NCI-H1092 treated with DMSO at 0.1 percent for 48 hours (cell line): ENCODE measurements around the gene NPRL2.

Experiments
- DNase-seq: peaks from one replicate; lab custom pipeline; 2025; lab: John Stamatoyannopoulos, UW

The NPRL2 gene

DNA sequence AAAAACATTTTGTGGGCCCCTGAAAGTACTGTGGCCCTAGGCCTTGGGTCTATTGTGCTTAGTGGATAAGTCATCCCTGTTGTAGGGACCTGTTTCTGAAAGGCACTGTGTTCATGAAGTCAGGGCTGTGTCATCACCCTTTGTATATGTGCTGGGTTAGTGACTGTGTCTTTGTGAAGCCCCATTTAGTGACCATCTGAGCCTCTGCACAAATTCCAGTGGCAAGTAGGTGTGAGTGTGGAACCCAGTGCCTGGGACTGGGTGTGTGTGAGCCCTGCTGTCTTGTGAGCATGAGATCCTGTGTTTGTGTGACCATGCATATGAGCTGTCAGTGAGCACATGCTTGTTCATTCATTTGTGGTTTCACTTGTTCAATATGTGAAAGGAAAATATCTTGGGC lies 46.0 kb downstream of the NPRL2 start:
- no peak for DNase-seq

- DNase-seq: no peak
Measured at GRCh38 chr3:50303013-50303815, 47.4 kb downstream of the NPRL2 start, which contains the start of gene HYAL1. Gene HYAL1, minus strand, starts transcription at chr3:50303574. Its CDS starts 618 bp downstream, at chr3:50302956.

- DNase-seq: no peak
Measured at GRCh38 chr3:50302095-50303012, 48.2 kb downstream of the NPRL2 start.

- no peak for DNase-seq
Measured at GRCh38 chr3:50300681-50301254, 49.8 kb downstream of the NPRL2 start.

GRCh38 chr3:50299929-50300680 lies 50.5 kb downstream of the NPRL2 start:
- no peak for DNase-seq

DNA sequence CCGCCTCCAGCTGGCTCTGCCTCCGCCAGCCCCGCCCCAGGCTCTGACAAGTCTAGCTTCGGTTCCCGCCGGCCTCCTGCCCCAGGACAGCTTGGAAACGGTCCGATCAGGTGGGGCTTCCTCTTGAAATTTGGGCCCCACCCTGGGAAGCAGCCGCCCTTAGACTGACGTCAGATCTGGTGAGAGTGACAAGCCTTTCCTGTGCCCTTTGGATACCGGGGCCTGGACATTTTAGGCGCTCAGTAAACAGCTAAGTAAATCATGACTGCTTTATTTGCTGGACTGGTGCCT lies 51.0 kb downstream of the NPRL2 start:
- DNase-seq: no peak

GRCh38 chr3:50298836-50299637 lies 51.5 kb downstream of the NPRL2 start, which contains the start of the genes HYAL3 and NAA80:
Gene HYAL3, minus strand, starts transcription at chr3:50299405. Its CDS starts 3,803 bp downstream, at chr3:50295602.
Gene NAA80, minus strand, starts transcription at chr3:50299405. Its CDS starts 1,942 bp downstream, at chr3:50297463.
- peak; percentile 95 for DNase-seq

DNA sequence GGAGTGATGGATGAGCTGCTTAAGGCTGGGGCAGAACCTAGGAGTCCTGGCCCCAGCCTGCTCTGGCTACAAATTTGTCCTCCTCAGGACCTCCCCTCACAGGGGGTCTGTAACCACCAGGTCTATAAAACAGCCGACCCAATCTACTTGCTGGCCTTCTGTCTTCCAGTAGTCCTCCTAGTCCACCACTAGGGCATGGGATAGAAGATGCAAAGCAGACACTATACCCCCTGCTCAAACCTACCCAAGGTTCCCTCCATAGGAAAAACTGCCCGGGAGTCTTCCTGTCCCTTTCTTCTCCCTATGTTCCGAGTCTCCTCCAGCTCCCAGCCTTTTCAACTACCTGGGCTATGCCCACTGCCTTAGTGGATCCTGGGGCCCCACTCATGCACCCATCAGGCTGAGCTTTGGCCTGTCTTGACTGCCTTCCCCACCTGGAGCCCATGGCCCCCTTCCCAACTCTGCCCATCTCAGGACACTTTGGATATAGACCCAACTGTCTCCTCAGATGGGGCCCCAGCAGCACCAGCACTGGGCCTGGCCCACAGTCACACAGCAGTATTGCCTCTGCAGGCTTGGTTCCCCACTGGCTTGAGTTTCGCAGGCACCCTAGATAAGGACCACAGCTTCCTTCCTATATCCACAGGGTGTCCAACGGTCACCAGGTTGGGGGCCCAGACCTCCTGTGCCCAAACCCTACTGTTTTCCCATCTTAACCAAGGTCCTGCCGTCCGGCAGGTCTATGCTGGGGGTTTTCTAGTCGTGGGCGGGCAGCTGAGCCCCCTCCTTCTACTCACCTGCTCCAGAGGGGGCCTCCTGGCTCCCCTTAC lies 52.5 kb downstream of the NPRL2 start:
- DNase-seq: no peak

GRCh38 chr3:50297384-50297775 lies 53.2 kb downstream of the NPRL2 start:
- no peak for DNase-seq
